Right lobe of liver (tissue), 6 donors: ENCODE data around the gene MECR. TPM values are rescaled to one million over a fixed set of nuclear protein-coding genes. Genes with fewer than 3 reads are reported as not detected.

Experiments used
- ATAC-seq, 4 donors: fragments of 200-7000 bp; cut with Tn5 transposase; one replicate each; pipeline ENCODE4 v1.9.1; 2020; ENCODE audit warnings: mild to moderate bottlenecking in 4 of 4, moderate library complexity in 4 of 4
- DNase-seq, 3 donors: peaks; one replicate each; pipeline ENCODE4 v3.0.0-alpha.2; 2020
- H3K27ac ChIP-seq, 3 donors: fragments of 200-600 bp; one replicate each; pipeline ENCODE4 v1.8.0; 2022
- H3K27me3 ChIP-seq, 2 donors: fragments of 200-600 bp; one replicate each; pipeline ENCODE4 v1.8.0; 2022
- H3K36me3 ChIP-seq, 4 donors: fragments of 200-600 bp; sonication (generic) in 1 of 4; one replicate each; pipeline versions ENCODE4 v1.5.1 to v1.8.0; 2017 to 2022; ENCODE audit warnings: control low read depth in 1 of 4
- H3K4me1 ChIP-seq, 4 donors: fragments of 200-600 bp; sonication (generic) in 1 of 4; one replicate each; pipeline versions ENCODE4 v1.5.1 to v1.8.0; 2017 to 2022; ENCODE audit warnings: control low read depth in 1 of 4
- H3K4me3 ChIP-seq, 3 donors: fragments of 200-600 bp; one replicate each; pipeline ENCODE4 v1.8.0; 2022
- H3K9me3 ChIP-seq, 4 donors: fragments of 200-600 bp; sonication (generic) in 1 of 4; one replicate each; pipeline versions ENCODE4 v1.5.1 to v1.8.0; 2017 to 2022; ENCODE audit warnings: control low read depth in 1 of 4
- CTCF ChIP-seq, 4 donors: fragments of 200-600 bp in 3 of 4; fragments of 450-650 bp in 1 of 4; IDR thresholded peaks; one replicate each; pipeline versions ENCODE4 v1.5.1 to v1.8.0; 2016 to 2022; ENCODE audit warnings: antibody characterized with exemption in 4 of 4, mild to moderate bottlenecking in 2 of 4
- POLR2A ChIP-seq: fragments of 450-650 bp; IDR thresholded peaks from one replicate; pipeline ENCODE4 v1.6.1; 2017; ENCODE audit warnings: antibody characterized with exemption, mild to moderate bottlenecking
- WGBS: methylation state at CpG from one replicate; pipeline ENCODE4 v1.1.6; 2018; ENCODE audit warnings: low coverage, low lambda C conversion rate; ENCODE audit not compliant: insufficient coverage; ENCODE audit errors: missing lambda C conversion rate; 5-methylcytosine and 5-hydroxymethylcytosine counted together
- intact Hi-C, 2 donors: fragments of 100-400 bp; cut with DNase I; formaldehyde crosslinking; loops; one replicate each; pipeline versions ENCODE4 v1.11.2 to v1.14.1; 2022
- total RNA-seq, 6 experiments: library from RNA; depleted of rRNA in 2 of 6; stranded (reverse); fragments of >200 nt in 2 of 6; fragmentation: NEBNext Ultra II Directional in 3 of 6; extraction: Animal tissue kit (Norgen Biotek cat#: 25700) in 3 of 6; gene quantifications; one replicate each; pipeline versions ENCODE4 v1.1.0 to v1.2.4, GENCODE V29; 2016 to 2023
- donor health status: DM: no; HTN: yes; CAD: no.
- donor health status: DM: no; HTN: no; CAD: no.
- donor health status: DM: no; HTN: no; CAD: no.
- donor health status: DM: no; HTN: yes; CAD: no.
- donor health status: DM: no; HTN: yes; CAD: no.

Gene MECR
- total RNA-seq, 6 experiments from 2014 or later, result 13.1 to 22.1 (median 15.7) TPM

GRCh38 chr1:29171521-29171920, 59.2 kb downstream of the MECR start:
- Histone ChIP-seq H3K27ac (no peak overlapping the region), H3K27me3 (no peaks in the 10 kb centered on the region), H3K9me3 (no peaks in the 10 kb centered on the region), H3K4me1 (peaks cover 0 to 59% (median 21%) of the 10 kb centered on the region in 4 donors), H3K4me3 (no peak overlapping the region), H3K36me3 (peaks cover 0 to 16% (median 3%) of the 10 kb centered on the region in 4 donors)
- intact Hi-C loops, result no loop called here
- ATAC-seq, result no peak
- 72% methylated on average over 5 of the region's 5 CpGs for WGBS
- TF ChIP-seq POLR2A (no peak), CTCF (IDR thresholded peaks at IDR 0.05) (no peak)
- no peak for DNase-seq

- intact Hi-C loops, result no loop called here
- TF ChIP-seq POLR2A (no peak), CTCF (IDR thresholded peaks at IDR 0.05) (no peak)
- Histone ChIP-seq H3K9me3 (no peaks in the 10 kb centered on the region), H3K27ac (no peak overlapping the region), H3K36me3 (peaks cover 0 to 18% (median 2%) of the 10 kb centered on the region in 4 donors), H3K27me3 (no peaks in the 10 kb centered on the region), H3K4me1 (peaks cover 0 to 59% (median 21%) of the 10 kb centered on the region in 4 donors), H3K4me3 (no peak overlapping the region)
- DNase-seq (no peak), ATAC-seq (no peak)
- WGBS, result 39% methylated on average over 3 of the region's 3 CpGs
Observed at GRCh38 chr1:29171089-29171488, 59.6 kb downstream of the MECR start.

GRCh38 chr1:29169976-29170375, 60.8 kb downstream of the MECR start:
- intact Hi-C loops, result no loop called here
- ATAC-seq, result no peak
- peaks cover 0 to 29% (median 8%) of the 10 kb centered on the region in 4 donors for H3K36me3 ChIP-seq
- no peaks in the 10 kb centered on the region for H3K9me3 ChIP-seq
- H3K4me1 ChIP-seq, result peaks cover 0 to 65% (median 22%) of the 10 kb centered on the region in 4 donors
- TF ChIP-seq POLR2A, result no peak
- TF ChIP-seq CTCF (IDR thresholded peaks at IDR 0.05), result no peak
- DNase-seq, result no peak
- no peak overlapping the region for H3K27ac ChIP-seq
- no peak overlapping the region for H3K4me3 ChIP-seq
- WGBS, result 52% methylated on average over 3 of the region's 3 CpGs
- no peaks in the 10 kb centered on the region for H3K27me3 ChIP-seq

GRCh38 chr1:29167904-29168303, 62.8 kb downstream of the MECR start:
- WGBS, result 99% methylated on average over 9 of the region's 9 CpGs

More at GRCh38 chr1:29167904-29168303, 62.8 kb downstream of the MECR start:
- Histone ChIP-seq H3K36me3 (peaks cover 0 to 31% (median 8%) of the 10 kb centered on the region in 4 donors), H3K4me1 (peaks cover 0 to 85% (median 32%) of the 10 kb centered on the region in 4 donors), H3K27me3 (no peaks in the 10 kb centered on the region), H3K4me3 (no peak overlapping the region), H3K27ac (no peak overlapping the region), H3K9me3 (no peaks in the 10 kb centered on the region)
- no peak for DNase-seq
- TF ChIP-seq POLR2A, result no peak
- no peak for TF ChIP-seq CTCF (IDR thresholded peaks at IDR 0.05)
- no peak for ATAC-seq
- intact Hi-C loops, result no loop called here
